ENCODE results near the gene HDAC2.

DNA sequence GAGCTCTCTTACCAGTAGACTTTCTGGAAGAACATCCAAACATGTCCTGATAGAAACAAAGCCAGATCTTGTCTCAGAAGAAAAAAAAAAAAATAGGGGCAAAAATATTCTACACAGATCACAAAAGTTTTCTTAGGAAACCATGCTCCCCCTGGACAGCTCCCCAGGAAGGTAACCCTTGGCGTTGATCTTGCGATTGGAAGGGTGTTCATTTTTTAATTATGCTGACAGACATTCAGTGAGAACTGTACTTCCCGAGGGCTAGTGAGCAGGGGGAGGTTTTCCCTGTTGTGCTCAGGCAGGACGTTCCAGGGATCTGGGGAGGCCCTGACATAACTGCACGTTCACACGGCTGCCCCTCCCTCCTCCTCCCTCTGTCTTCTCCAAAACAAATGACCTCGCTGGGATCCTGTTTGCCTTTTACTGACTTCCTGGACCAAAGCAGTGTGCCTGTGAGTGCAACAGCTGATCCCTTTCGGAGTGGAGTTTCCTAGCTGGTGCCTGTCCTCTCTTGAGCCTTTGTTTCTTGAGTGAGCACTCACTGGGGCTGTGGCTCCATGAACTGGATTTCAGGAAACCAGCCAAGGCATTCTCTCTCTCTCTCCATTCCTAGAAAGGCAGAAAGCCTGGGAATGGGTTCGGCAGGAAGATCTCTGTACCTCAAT, 67.2 kb downstream of the HDAC2 start:
- TF ChIP-seq, protein P1, sequence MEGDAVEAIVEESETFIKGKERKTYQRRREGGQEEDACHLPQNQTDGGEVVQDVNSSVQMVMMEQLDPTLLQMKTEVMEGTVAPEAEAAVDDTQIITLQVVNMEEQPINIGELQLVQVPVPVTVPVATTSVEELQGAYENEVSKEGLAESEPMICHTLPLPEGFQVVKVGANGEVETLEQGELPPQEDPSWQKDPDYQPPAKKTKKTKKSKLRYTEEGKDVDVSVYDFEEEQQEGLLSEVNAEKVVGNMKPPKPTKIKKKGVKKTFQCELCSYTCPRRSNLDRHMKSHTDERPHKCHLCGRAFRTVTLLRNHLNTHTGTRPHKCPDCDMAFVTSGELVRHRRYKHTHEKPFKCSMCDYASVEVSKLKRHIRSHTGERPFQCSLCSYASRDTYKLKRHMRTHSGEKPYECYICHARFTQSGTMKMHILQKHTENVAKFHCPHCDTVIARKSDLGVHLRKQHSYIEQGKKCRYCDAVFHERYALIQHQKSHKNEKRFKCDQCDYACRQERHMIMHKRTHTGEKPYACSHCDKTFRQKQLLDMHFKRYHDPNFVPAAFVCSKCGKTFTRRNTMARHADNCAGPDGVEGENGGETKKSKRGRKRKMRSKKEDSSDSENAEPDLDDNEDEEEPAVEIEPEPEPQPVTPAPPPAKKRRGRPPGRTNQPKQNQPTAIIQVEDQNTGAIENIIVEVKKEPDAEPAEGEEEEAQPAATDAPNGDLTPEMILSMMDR (optimal IDR thresholded peaks at IDR 0.05 in 1 of 3, IDR thresholded peaks at IDR 0.05 in 1 of 3, conservative IDR thresholded peaks at IDR 0.05 in 1 of 3; ENCODE audit: extremely low read depth in 1 of 3, insufficient read depth in 2 of 3, low read length in 3 of 3) = no peak
- no peak for TF ChIP-seq EZH2 (IDR thresholded peaks at IDR 0.05; ENCODE audit: low read length)
